H1 (cell line): ENCODE data around the gene TMEM131L. TPM values are rescaled to one million over a fixed set of nuclear protein-coding genes. Genes with fewer than 3 reads are reported as not detected.
A peak's percentile ranks its signal among the peaks of the same experiment; 100 is the strongest.

ENCODE experiments used
- CTCF ChIA-PET: fragments of 300-600 bp; sonication (Branson Sonifier 250); formaldehyde crosslinking; loops from one replicate; lab custom pipeline; 2021; ENCODE audit not compliant: partially characterized antibody; lab: Charles Lee
- POLR2A ChIA-PET: fragments of 300-600 bp; sonication (Branson Sonifier 250); formaldehyde crosslinking; loops from one replicate; lab custom pipeline; 2021; ENCODE audit warnings: inconsistent platforms; ENCODE audit not compliant: partially characterized antibody; lab: Charles Lee
- DNase-seq, 2 experiments: peaks; one replicate each; pipeline versions ENCODE4 v3.0.0 to v3.0.0-alpha.2; 2010 to 2022; ENCODE audit warnings: low spot score in 2 of 2, low read depth in 1 of 2, mixed read lengths in 1 of 2
- FAIRE-seq: peaks from 2 replicates; lab custom pipeline; 2011; peaks lifted over from hg19 to GRCh38; lab: Jason Lieb, UNC
- H2AFZ ChIP-seq: 2 replicates; pipeline ENCODE4 v1.8.1; 2012; ENCODE audit warnings: low read length, inconsistent platforms
- H2AK5ac ChIP-seq: 2 replicates; pipeline ENCODE4 v1.6.1; 2013; ENCODE audit warnings: low read depth, low read length
- H2BK120ac ChIP-seq: replicated peaks from 2 replicates; pipeline ENCODE3; 2013; ENCODE audit warnings: low read depth, low read length, inconsistent platforms
- H2BK12ac ChIP-seq: 2 replicates; pipeline ENCODE4 v1.6.1; 2013; ENCODE audit warnings: low read depth, low read length
- H2BK15ac ChIP-seq: 2 replicates; pipeline ENCODE4 v1.6.1; 2013; ENCODE audit warnings: low read length
- H2BK20ac ChIP-seq: 2 replicates; pipeline ENCODE4 v1.6.1; 2013; ENCODE audit warnings: low read length
- H2BK5ac ChIP-seq: 2 replicates; pipeline ENCODE4 v1.6.1; 2013; ENCODE audit warnings: low read depth, low read length
- H3K14ac ChIP-seq: 2 replicates; pipeline ENCODE4 v1.6.1; 2013; ENCODE audit warnings: inconsistent platforms; ENCODE audit not compliant: insufficient read length
- H3K18ac ChIP-seq: 2 replicates; pipeline ENCODE4 v1.6.1; 2013; ENCODE audit warnings: low read length; ENCODE audit errors: extremely low read depth
- H3K23ac ChIP-seq: 2 replicates; pipeline ENCODE4 v1.6.1; 2013; ENCODE audit warnings: inconsistent platforms; ENCODE audit not compliant: insufficient read length
- H3K23me2 ChIP-seq: 2 replicates; pipeline ENCODE4 v1.6.1; 2013; ENCODE audit warnings: low read depth, low read length
- H3K27ac ChIP-seq: 2 replicates; pipeline ENCODE4 v1.6.1; 2011; ENCODE audit warnings: low read depth, low read length, inconsistent platforms
- H3K27me3 ChIP-seq, 4 experiments: replicated peaks in 1 of 4; 1 replicate in 1 of 4; 2 replicates in 3 of 4; pipeline versions ENCODE4 v1.6.1 to v1.8.1; 2011 to 2013; ENCODE audit warnings: low read length in 3 of 4, mild to moderate bottlenecking in 3 of 4, inconsistent platforms in 2 of 4, mixed read lengths in 2 of 4, moderate library complexity in 1 of 4; ENCODE audit not compliant: control insufficient read depth in 3 of 4, insufficient read depth in 3 of 4; ENCODE audit errors: extremely low read depth in 1 of 4
- H3K36me3 ChIP-seq, 4 experiments: 2 replicates each; pipeline versions ENCODE4 v1.6.1 to v1.8.1; 2011 to 2013; ENCODE audit warnings: mild to moderate bottlenecking in 4 of 4, low read length in 3 of 4, moderate library complexity in 2 of 4, control low read depth in 1 of 4, inconsistent platforms in 1 of 4; ENCODE audit not compliant: insufficient read depth in 4 of 4, control insufficient read depth in 2 of 4
- H3K4ac ChIP-seq: replicated peaks from 2 replicates; pipeline ENCODE3; 2013; ENCODE audit warnings: low read length, low read depth, mixed read lengths, inconsistent platforms; ENCODE audit not compliant: insufficient read length
- H3K4me1 ChIP-seq, 4 experiments: replicated peaks in 1 of 4; 1 replicate in 1 of 4; 2 replicates in 3 of 4; pipeline versions ENCODE4 v1.6.1 to v1.8.1; 2011 to 2013; ENCODE audit warnings: low read length in 3 of 4, inconsistent platforms in 2 of 4, mixed read lengths in 1 of 4; ENCODE audit not compliant: insufficient read depth in 4 of 4, control insufficient read depth in 3 of 4
- H3K4me2 ChIP-seq, 2 experiments: 2 replicates each; pipeline versions ENCODE4 v1.6.1 to v1.8.1; 2011 to 2013; ENCODE audit warnings: low read depth in 2 of 2, low read length in 2 of 2, control low read depth in 1 of 2, inconsistent platforms in 1 of 2, mild to moderate bottlenecking in 1 of 2; ENCODE audit not compliant: insufficient read depth in 1 of 2
- H3K4me3 ChIP-seq, 4 experiments: fragments of 200-600, 300-600 bp in 1 of 4; sonication (generic), shearing (Covaris generic), sonication (Bioruptor Twin) in 1 of 4; 2 replicates each; pipeline versions ENCODE4 v1.5.1 to v1.8.1; 2011 to 2016; ENCODE audit warnings: low read length in 4 of 4, low read depth in 3 of 4, control low read depth in 2 of 4, inconsistent platforms in 2 of 4, mild to moderate bottlenecking in 2 of 4, mixed read lengths in 1 of 4, moderate library complexity in 1 of 4; ENCODE audit not compliant: insufficient read depth in 2 of 4; ENCODE audit errors: extremely low read depth in 1 of 4
- H3K56ac ChIP-seq: replicated peaks from 2 replicates; pipeline ENCODE3; 2013; ENCODE audit warnings: low read depth, mild to moderate bottlenecking, mixed read lengths, low read length, inconsistent platforms; ENCODE audit not compliant: insufficient read length
- H3K79me1 ChIP-seq: 2 replicates; pipeline ENCODE4 v1.6.1; 2013; ENCODE audit warnings: low read depth, low read length, control low read depth
- H3K79me2 ChIP-seq, 2 experiments: 2 replicates each; pipeline versions ENCODE4 v1.6.1 to v1.8.1; 2012 to 2013; ENCODE audit warnings: low read length in 2 of 2, mild to moderate bottlenecking in 2 of 2, inconsistent platforms in 1 of 2; ENCODE audit not compliant: insufficient read depth in 2 of 2, control insufficient read depth in 1 of 2
- H3K9ac ChIP-seq, 4 experiments: replicated peaks in 1 of 4; 1 replicate in 1 of 4; 2 replicates in 3 of 4; pipeline versions ENCODE4 v1.6.1 to v1.8.1; 2011 to 2013; ENCODE audit warnings: low read depth in 3 of 4, low read length in 3 of 4, control low read depth in 2 of 4, mild to moderate bottlenecking in 2 of 4, moderate library complexity in 2 of 4, inconsistent platforms in 1 of 4; ENCODE audit errors: extremely low read depth in 1 of 4
- H3K9me3 ChIP-seq, 2 experiments: 2 replicates each; pipeline versions ENCODE4 v1.6.1 to v1.8.1; 2012 to 2013; ENCODE audit warnings: mild to moderate bottlenecking in 2 of 2, moderate library complexity in 2 of 2, control low read depth in 1 of 2, inconsistent platforms in 1 of 2, low read depth in 1 of 2, low read length in 1 of 2, mixed read lengths in 1 of 2; ENCODE audit not compliant: insufficient read depth in 2 of 2
- H4K20me1 ChIP-seq, 2 experiments: replicated peaks in 1 of 2; 2 replicates each; pipeline versions ENCODE3 to v1.8.1; 2011 to 2013; ENCODE audit warnings: inconsistent platforms in 2 of 2, low read length in 2 of 2, mild to moderate bottlenecking in 1 of 2; ENCODE audit not compliant: insufficient read depth in 2 of 2, control insufficient read depth in 1 of 2
- H4K5ac ChIP-seq: 2 replicates; pipeline ENCODE4 v1.6.1; 2013; ENCODE audit warnings: low read length, low read depth, mixed read lengths, inconsistent platforms; ENCODE audit not compliant: insufficient read length
- H4K8ac ChIP-seq: 2 replicates; pipeline ENCODE4 v1.8.0; 2013; ENCODE audit warnings: mild to moderate bottlenecking, moderate library complexity, low read length, inconsistent platforms; ENCODE audit not compliant: insufficient read depth; ENCODE audit errors: extremely low read depth
- H4K91ac ChIP-seq: replicated peaks from 2 replicates; pipeline ENCODE3; 2013; ENCODE audit warnings: low read length, mixed read lengths, inconsistent platforms; ENCODE audit not compliant: insufficient read length
- BRCA1 ChIP-seq: IDR thresholded peaks from 2 replicates; pipeline ENCODE4 v1.6.1; 2012; ENCODE audit warnings: low read depth, low read length, improper control_type of control experiment
- CBX8 ChIP-seq: fragments of 300-800, 300-1000 bp; sonication (generic); IDR thresholded peaks from 2 replicates; pipeline ENCODE4 v1.7.1; 2016; ENCODE audit warnings: low read depth, low read length, borderline replicate concordance
- CEBPB ChIP-seq: IDR thresholded peaks from 2 replicates; pipeline ENCODE4 v1.6.1; 2012; ENCODE audit warnings: low read depth, low read length
- JUN ChIP-seq: IDR thresholded peaks from 2 replicates; pipeline ENCODE4 v1.6.1; 2011; ENCODE audit warnings: low read depth, mild to moderate bottlenecking, improper control_type of control experiment, low read length
- KDM1A ChIP-seq: fragments of 200-600, 300-600 bp; sonication (generic); IDR thresholded peaks from 2 replicates; pipeline ENCODE4 v1.7.1; 2016; ENCODE audit warnings: mild to moderate bottlenecking, low read length, borderline replicate concordance
- ZNF274 ChIP-seq: IDR thresholded peaks from 2 replicates; pipeline ENCODE4 v1.7.0; 2012; ENCODE audit warnings: low read length, borderline replicate concordance; ENCODE audit errors: extremely low read depth
- WGBS, 2 experiments: shearing (Covaris generic) in 1 of 2; methylation state at CpG; one replicate each; pipeline versions ENCODE4 v1.1.6 to v1.1.7; 2013 to 2015; ENCODE audit warnings: low lambda C conversion rate in 2 of 2, mixed read lengths in 2 of 2, inconsistent platforms in 1 of 2, low coverage in 1 of 2, missing lambda C conversion rate in 1 of 2; ENCODE audit not compliant: insufficient replicate concordance in 2 of 2, insufficient coverage in 1 of 2, insufficient read length in 1 of 2; ENCODE audit errors: extremely low coverage in 1 of 2, missing lambda C conversion rate in 1 of 2; 5-methylcytosine and 5-hydroxymethylcytosine counted together
- polyA plus RNA-seq, 7 experiments: library from polyadenylated mRNA; depleted of rRNA in 3 of 7; stranded (reverse) in 5 of 7; unstranded in 2 of 7; fragments of >200 nt in 5 of 7; fragments of 200-250 nt in 2 of 7; gene quantifications; 1 replicate in 5 of 7; 2 replicates in 1 of 7; 4 replicates in 1 of 7; pipeline versions ENCODE4 v1.2.1 to v1.2.3, GENCODE V29; 2011 to 2013; ENCODE audit warnings: missing spikeins in 2 of 7, mixed read lengths in 2 of 7
- total RNA-seq: library from RNA; stranded (reverse); fragmentation: NEBNext Ultra II Directional; extraction: Animal tissue kit (Norgen Biotek cat#: 25700); gene quantifications from 2 replicates; pipeline ENCODE4 v1.2.1, GENCODE V29; 2021

TMEM131L gene
- total and polyA plus RNA-seq, 2 of the 8 experiments (the other 6 are each of a cell fraction or from before 2014, with no cell fraction given), result 14.3 to 26.1 TPM

DNA sequence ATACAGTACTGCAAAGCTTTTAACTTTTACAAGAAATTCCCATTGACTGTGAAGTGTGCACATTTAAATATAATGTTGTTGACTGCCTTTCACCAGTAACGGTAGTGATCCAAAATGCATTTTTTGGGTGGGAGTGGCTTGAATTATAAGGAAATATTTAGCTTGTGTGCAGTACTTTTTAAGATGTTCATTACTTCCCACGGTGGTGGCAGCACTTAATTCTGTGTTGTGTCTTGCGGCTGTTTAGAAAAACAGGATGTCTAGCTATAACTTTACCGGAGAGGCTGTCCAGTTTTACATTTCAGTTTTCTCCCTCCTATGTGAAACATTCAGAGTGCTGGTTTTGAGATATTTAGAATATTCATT lies 1.7 kb downstream of the TMEM131L start:
- Histone ChIP-seq H3K27me3 (0 out of 7 replicates have a peak, but pooled peaks cover 0 to 3% (median 0%) of the 10 kb centered on the region in 4 experiments), H3K4me1 (peaks cover 0 to 11% (median 5%) of the 10 kb centered on the region in 4 experiments; a peak in 6 of 7 replicates), H2BK20ac (no peak overlapping the region), H2AFZ (no peak overlapping the region), H3K4me3 (peak overlapping the region in 3 of 4 experiments; percentile 9 to 90 (median 90); a peak in 4 of 8 replicates), H3K27ac (no peak overlapping the region), H3K4me2 (peak overlapping the region; percentile 78 to 92; a peak in 3 of 4 replicates), H3K79me2 (peaks cover 0 to 57% of the 10 kb centered on the region in 2 experiments), H3K79me1 (peaks cover 4% of the 10 kb centered on the region; the same call in 1 of the 2 replicates), H4K91ac (no peak overlapping the region), H3K14ac (no peak overlapping the region), H3K56ac (no peak overlapping the region), H2BK120ac (no peak overlapping the region), H3K23ac (no peak overlapping the region), H4K8ac (no peak overlapping the region), H4K20me1 (peaks cover 9 to 10% of the 10 kb centered on the region in 2 experiments), H2BK5ac (no peak overlapping the region), H2BK12ac (no peak overlapping the region), H4K5ac (no peak overlapping the region), H3K18ac (no peak overlapping the region), H3K9ac (no peak overlapping the region), H3K4ac (no peak overlapping the region), H2BK15ac (no peak overlapping the region), H2AK5ac (no peak overlapping the region), H3K36me3 (peaks cover 0 to 3% (median 0%) of the 10 kb centered on the region in 4 experiments; a peak in 1 of 8 replicates), H3K23me2 (peaks cover 8% of the 10 kb centered on the region; the same call in 1 of the 2 replicates), H3K9me3 (no peaks in the 10 kb centered on the region)
- ChIA-PET POLR2A (interaction anchor here (0.6 to 3.0 kb wide), 10 partner anchors 13 to 74 kb away, joined by 3 to 21 read pairs (median 5); no protein-coding TSS in a partner anchor), CTCF (interaction anchor here (0.9 to 2.0 kb wide), 8 partner anchors 9 to 109 kb away, joined by 3 to 5 read pairs (median 4); no protein-coding TSS in a partner anchor)
- no peak for DNase-seq
- WGBS, 2 experiments, result 87% methylated on average over 4 of the region's 4 CpGs; no CpG with 5 or more reads in 1 of the 2 experiments
- no peak for FAIRE-seq
- TF ChIP-seq CBX8 (no peak), BRCA1 (no peak), JUN (no peak), KDM1A (no peak), ZNF274 (no peak), CEBPB (no peak)
